Limb (tissue), 2 donors: Measurements from ENCODE around the gene NFAT5.
"Not testable (repeated sequence)": the region's sequence is repeated elsewhere in the genome, so short reads cannot be mapped to it uniquely, and the experiment has no call there.

ENCODE experiments used
- DNase-seq, 2 donors: peaks; one replicate each; pipeline ENCODE4 v3.0.0-alpha.2; 2016; ENCODE audit errors: extremely low spot score in 2 of 2

The NFAT5 gene

GRCh38 chr16:69565671-69566239 is at the start of gene NFAT5:
Gene NFAT5 (plus strand): TSS chr16:69565966. CDS start chr16:69566302, 336 bp downstream.
- DNase-seq, result peak; percentile 84 to 99

GRCh38 chr16:69517914-69518313 is 47.9 kb upstream of the NFAT5 start:
- not testable (repeated sequence) for DNase-seq

GRCh38 chr16:69520413-69520799 is 45.4 kb upstream of the NFAT5 start:
- DNase-seq, result no peak

- no peak for DNase-seq
Observed at GRCh38 chr16:69520800-69521602, 44.8 kb upstream of the NFAT5 start.

GRCh38 chr16:69522041-69522578 is 43.7 kb upstream of the NFAT5 start:
- DNase-seq, result no peak

GRCh38 chr16:69522732-69523404 is 42.9 kb upstream of the NFAT5 start:
- DNase-seq, result no peak

GRCh38 chr16:69523566-69524305 is 42.0 kb upstream of the NFAT5 start:
- no peak for DNase-seq

GRCh38 chr16:69526831-69527655 is 38.7 kb upstream of the NFAT5 start:
- no peak for DNase-seq

- no peak for DNase-seq
Observed at GRCh38 chr16:69531988-69532387, 33.8 kb upstream of the NFAT5 start.

- DNase-seq, result no peak
Observed at GRCh38 chr16:69532641-69533455, 32.9 kb upstream of the NFAT5 start.

- no peak for DNase-seq
Observed at GRCh38 chr16:69534720-69535119, 31.0 kb upstream of the NFAT5 start.

GRCh38 chr16:69535123-69536050 is 30.4 kb upstream of the NFAT5 start:
- DNase-seq, result no peak

- DNase-seq, result no peak
Observed at GRCh38 chr16:69537706-69538080, 28.1 kb upstream of the NFAT5 start.

- no peak for DNase-seq
Observed at GRCh38 chr16:69538808-69539207, 27.0 kb upstream of the NFAT5 start.

GRCh38 chr16:69542974-69543373 is 22.8 kb upstream of the NFAT5 start:
- no peak for DNase-seq

- DNase-seq, result no peak
Observed at GRCh38 chr16:69544088-69544487, 21.7 kb upstream of the NFAT5 start.

- not testable (repeated sequence) for DNase-seq
Observed at GRCh38 chr16:69546663-69547062, 19.1 kb upstream of the NFAT5 start.

GRCh38 chr16:69553332-69553731 is 12.4 kb upstream of the NFAT5 start:
- no peak for DNase-seq

- no peak for DNase-seq
Observed at GRCh38 chr16:69554495-69554894, 11.3 kb upstream of the NFAT5 start.
